GM12875 (cell line): ENCODE results near the gene ARHGAP21.

Experiments used
- H3K4me3 ChIP-seq: one replicate; pipeline ENCODE4 v1.5.1; 2011; ENCODE audit warnings: low read depth, low read length, control low read depth
- CTCF ChIP-seq: IDR thresholded peaks from 2 replicates; pipeline ENCODE4 v1.5.1; 2011; ENCODE audit warnings: low read depth, mild to moderate bottlenecking, control low read depth, inconsistent platforms, low read length, moderate library complexity, borderline replicate concordance; ENCODE audit not compliant: insufficient read depth

ARHGAP21 gene

GRCh38 chr10:24685958-24686540 is 37.6 kb downstream of the ARHGAP21 start:
- no peak overlapping the region for H3K4me3 ChIP-seq
- TF ChIP-seq CTCF = no peak

DNA sequence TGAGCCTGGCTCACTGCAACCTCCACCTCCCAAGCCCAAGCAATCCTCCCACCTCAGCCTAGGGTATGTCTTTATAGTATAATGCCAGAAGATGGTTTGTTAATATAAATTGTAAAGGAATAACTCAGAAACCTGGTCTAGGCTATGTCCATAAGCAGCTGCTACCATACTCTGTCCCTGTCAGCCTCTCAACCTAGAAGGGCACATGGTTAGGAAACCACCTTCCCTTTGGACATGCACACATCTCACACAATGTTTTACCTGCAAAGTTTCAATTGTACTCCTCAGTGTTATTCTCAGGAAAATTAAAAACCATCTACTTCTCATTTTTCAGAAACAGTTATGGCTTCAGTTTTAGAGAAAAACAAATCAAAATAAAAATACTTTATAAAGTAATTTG is 40.1 kb downstream of the ARHGAP21 start:
- no peak for TF ChIP-seq CTCF
- H3K4me3 ChIP-seq = no peak overlapping the region

DNA sequence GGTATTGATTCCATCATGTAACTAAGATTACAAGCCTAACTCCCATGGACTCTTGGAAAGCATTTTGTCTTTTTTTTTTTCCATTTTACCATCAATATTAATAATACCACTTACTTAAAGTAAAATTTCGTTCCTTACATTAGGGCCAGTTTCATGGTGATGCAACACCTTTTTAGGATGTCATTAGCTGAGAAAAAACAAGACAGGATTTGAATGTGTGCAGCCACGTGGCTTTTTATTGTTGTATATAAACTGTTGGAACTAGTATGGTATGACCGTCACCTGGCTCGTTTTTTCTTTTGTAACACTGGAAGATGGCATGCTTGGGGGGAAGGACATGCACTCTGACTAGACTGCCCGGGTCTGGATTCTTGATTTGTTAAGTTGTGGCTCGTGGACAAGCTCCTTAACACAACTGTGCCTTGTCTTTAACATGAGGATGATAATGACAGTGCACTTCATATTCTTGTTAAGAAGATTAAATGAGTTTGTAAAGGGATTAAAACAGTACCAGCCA is 42.1 kb downstream of the ARHGAP21 start:
- no peak for TF ChIP-seq CTCF
- no peak overlapping the region for H3K4me3 ChIP-seq

DNA sequence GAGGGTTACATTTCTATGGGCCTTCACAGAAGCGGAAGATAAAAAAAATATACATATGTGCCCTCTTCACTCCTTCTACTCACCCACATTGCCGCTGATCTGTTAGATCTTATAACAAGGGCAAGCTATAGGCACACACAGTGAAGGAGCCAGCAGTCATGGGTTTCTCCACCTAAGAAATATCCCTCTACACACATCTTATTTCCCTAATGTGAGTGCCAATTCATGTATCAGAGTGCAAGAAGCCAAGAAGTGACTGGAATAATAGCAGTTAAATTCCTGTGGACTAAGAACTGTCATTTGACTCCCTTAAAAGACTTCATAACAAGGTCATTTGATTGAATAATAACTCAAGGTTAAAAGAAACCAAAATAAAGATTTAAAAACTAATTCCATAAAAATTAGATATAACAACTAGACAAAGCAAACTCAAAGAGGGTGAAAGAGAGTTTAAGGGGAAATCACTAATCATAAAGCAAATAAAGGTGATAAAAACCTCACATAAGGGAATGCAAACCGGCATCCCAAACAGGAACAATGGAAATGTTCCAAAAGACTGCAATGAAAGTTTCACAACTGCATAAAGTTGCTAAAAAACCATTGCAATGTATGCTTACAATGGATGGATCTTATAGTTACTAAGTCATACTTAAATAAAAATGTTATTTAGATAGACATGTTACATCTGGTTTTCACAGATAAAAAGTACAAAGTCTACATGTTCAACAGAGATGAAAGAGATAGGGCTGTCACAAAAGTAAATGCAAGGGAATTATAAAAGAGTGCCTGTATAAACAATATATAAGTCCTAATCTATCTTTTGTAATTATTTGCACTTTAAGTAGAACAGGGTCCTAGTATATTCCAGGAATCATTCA is 42.8 kb downstream of the ARHGAP21 start:
- H3K4me3 ChIP-seq = no peak overlapping the region
- TF ChIP-seq CTCF = no peak

GRCh38 chr10:24678757-24679156 is 44.9 kb downstream of the ARHGAP21 start:
- TF ChIP-seq CTCF = no peak
- no peak overlapping the region for H3K4me3 ChIP-seq

DNA sequence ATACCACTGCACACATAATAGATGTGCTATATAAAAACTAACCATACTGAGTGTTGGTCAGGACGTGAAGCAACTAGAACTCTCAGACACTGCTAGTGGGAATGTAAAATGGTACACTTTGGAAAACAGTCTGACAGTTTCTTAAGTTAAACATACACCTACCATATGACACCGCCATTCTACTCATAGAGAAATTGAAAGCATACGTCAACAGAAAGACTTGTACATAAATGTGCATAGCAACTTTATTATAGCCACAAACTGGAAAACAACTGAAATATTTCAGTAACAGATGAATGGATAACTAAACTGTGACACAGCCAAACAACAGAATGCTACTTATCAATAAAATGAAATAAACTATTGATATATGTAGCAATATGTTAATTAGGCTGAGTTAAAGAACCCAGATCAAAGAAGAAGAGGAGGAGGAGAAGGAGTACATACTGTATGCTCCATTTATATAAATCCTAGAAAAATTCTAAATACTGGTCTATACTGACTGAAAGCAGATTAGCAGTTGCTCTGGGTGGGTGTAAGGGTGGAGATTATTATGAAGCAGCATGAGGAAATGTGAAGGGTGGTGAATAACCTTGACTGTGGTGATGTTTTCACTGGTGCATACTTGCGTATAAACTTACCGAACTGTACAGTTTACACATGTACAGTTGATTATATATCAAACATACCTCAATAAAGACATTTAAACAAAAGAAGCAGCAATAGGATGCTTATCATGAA is 48.6 kb downstream of the ARHGAP21 start:
- no peak for TF ChIP-seq CTCF
- H3K4me3 ChIP-seq = no peak overlapping the region
